ENCODE data around the gene SPDYE3.
"Not testable (repeated sequence)": the region's sequence is repeated elsewhere in the genome, so short reads cannot be mapped to it uniquely, and the experiment has no call there.

The SPDYE3 gene, protein sequence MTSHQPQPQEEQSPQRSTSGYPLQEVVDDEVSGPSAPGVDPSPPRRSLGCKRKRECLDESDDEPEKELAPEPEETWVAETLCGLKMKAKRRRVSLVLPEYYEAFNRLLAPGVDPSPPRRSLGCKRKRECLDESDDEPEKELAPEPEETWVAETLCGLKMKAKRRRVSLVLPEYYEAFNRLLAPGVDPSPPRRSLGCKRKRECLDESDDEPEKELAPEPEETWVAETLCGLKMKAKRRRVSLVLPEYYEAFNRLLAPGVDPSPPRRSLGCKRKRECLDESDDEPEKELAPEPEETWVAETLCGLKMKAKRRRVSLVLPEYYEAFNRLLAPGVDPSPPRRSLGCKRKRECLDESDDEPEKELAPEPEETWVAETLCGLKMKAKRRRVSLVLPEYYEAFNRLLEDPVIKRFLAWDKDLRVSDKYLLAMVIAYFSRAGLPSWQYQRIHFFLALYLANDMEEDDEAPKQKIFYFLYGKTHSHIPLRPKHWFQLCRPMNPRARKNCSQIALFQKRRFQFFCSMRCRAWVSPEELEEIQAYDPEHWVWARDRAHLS

DNA sequence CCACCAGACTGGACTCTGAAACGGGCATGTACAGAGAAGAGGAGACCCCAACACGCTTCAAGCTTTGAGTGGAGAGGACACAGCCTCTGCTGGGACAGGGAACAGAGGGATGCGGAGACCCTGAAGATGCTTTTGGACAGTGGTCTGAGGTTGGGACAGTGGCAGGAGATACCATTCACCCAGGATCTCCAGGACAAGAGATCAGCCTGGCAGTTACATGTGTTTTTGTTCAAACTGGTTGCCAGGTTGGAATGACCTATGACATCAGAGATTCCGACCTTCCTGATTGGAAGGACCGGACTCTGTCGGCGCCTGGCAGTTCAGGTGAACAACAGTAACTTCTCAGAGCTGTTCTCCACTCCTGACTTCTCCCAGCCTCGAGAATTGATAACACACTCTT, at the start of gene SPDYE3:
SPDYE3 (plus strand) TSS at position 301 of the 400 bp plus-strand sequence. CDS start 184 bp downstream, outside the sequence.
- DNase-seq = not testable (repeated sequence)

DNA sequence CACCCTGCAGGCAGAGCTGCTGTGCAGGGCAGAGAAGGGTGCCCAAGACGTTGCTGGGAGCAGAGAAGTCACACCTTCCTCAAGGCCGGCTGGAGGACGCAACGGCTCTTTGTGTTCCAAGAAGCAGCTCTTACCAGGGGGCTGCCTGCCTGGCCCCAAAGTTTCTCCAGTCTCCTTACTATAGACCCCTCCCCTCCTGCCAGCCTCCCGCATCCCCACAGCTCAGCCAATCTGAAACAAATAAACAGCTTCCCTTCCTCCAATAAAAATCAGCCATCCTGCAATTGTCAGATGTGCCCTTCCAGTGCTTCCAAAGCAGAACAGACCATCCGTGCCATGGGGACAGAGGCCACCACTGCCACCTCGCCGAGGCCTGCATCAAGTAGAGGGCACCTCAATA, 47.5 kb upstream of the SPDYE3 start:
- DNase-seq = not testable (repeated sequence)

DNA sequence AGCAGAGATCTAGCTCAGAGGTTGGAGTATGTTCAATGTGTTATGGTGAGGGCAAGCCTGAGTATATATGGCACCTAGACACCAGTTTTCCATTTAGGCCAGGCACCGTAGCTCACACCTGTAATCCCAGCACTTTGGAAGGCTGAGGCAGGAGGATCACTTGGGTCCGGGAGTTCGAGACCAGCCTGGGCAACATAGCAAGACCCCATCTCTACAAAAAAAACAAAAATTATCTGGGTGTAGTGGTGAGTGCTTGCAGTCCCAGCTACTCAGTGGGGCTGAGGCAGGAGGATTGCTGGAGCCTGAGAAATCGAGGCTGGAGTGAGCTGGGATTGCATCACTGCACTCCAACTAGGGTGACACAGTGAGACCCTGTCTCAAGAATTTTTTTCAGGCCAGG, 44.6 kb upstream of the SPDYE3 start:
- not testable (repeated sequence) for DNase-seq

DNA sequence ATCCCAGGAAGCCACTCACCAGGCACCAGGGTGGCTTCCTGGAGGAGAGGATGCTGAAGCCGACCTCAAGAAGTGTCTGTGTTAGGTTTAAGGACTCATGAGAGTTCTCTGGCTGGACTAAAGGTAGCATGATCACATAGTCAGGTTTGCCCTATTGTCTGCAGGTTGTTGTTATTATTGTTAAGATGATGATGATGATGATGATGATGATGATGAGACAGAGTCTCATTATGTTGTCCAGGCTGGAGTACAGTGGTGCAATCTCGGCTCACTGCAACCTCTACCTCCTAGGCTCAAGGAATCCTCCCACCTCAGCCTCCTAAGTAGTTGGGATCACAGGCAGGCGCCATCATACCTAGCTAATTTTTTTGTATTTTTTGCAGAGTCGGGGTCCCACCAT, 43.3 kb upstream of the SPDYE3 start:
- DNase-seq = not testable (repeated sequence)

DNA sequence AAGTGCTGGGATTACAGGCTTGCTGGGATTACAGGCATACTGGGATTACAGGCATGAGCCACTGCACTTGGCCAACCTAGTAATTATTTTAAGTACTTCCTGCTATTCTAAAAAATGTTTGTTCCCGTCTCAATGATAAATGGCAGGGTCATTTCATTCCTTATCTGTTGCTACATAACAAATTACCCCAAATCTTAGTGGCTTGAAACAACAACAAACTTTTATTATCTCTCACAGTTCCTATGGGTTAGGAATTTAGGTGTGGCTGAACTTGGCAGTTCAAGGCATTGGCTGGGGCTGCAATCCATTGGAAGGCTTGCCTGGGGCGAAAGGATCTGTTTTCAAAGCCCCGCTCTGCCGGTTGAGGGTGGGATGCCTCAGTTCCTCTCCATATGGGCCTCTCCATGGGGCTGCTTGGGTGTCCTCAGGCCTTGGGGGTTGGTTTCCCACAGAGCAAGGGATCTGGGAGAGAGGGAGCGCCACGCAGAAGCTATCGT, 42.8 kb upstream of the SPDYE3 start:
- DNase-seq = peak; percentile 60

DNA sequence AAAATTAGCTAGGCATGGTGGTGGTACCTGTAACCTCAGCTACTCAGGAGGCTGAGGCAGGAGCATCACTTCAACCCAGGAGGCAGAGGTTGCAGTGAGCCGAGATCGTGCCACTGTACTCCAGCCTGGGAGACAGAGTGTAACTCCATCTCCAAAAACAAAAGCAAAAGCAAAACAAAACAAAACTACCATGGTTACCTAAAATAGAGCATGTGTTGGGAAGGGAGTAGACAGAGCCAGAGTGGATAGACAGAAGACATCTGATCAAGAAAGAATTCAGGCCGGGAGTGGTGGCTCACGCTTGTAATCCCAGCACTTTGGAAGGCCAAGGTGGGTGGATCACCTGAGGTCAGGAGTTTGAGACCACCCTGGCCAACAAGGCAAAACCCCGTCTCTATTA, 41.7 kb upstream of the SPDYE3 start:
- not testable (repeated sequence) for DNase-seq

DNA sequence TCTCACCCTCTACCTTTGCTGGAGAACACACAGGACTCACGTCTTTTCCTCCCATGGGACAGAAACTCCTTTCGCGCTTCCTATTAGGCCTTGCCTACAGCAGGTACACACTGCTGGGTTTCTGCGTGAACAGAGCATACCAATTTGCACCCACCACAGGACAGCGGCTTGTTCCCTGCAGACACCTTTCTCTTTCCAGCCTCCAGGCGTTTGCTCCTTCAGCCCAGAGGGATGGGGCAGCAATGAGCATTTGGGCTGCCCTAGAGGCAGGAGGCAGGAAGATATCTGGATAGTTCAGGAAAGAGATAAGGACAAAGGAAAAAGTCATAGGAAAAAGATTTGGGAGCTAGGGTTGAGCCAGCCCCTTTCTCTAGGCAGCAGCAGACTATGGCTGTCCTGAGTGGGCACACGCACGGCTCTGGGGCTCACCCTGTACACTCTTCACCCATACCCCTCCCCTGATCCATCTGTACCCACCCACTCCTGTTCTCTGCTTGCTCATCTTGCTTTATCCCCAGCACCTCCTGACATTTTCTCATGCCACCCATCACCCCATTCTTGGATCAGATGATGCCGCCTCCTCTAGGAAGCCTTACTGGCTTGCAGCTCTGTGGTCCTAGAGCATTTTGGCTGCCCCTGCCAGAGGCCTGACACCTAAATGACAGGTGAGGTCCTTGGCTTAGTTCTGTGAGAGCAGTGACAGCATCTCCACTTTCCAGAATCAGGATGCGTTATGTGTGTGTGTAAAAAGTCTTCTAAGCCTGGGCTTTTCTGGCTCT, 40.7 kb upstream of the SPDYE3 start:
- peak; percentile 18 for DNase-seq

DNA sequence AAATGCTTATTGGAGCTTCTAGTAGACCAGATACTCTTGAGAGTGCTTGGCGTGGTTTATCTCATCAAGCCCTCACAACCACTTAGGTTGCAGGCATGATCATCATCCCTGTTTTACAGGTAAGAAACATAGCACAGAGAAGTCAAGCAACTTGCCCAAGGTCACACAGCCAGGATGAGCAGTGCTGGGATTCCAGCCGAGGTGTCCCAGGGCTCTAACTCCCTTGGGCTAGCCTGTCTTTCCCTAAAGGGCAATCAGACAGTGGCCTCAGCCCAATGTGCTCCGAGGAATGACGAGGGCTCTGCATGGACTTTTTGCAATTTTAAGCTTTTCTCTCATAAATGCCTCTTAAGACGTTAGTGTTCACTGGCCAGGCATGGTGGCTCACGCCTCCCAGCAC, 39.9 kb upstream of the SPDYE3 start:
- no peak for DNase-seq

DNA sequence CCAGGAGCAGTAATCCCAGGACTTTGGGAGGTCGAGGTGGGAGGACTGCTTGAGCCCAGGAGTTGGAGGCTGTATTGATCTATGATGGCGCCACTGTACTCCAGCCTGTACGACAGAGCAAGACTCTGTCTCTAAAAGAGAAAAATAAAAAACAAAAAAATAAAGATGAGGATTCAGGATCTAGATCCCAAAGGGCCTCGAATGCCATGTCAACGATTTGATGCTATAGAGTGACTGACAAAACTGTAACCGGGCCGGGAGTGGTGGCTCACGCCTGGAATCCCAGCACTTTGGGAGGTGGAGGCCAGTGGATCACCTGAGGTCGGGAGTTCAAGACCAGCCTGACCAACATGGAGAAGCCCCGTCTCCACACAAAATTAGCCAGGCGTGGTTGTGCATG, 38.6 kb upstream of the SPDYE3 start:
- not testable (repeated sequence) for DNase-seq

DNA sequence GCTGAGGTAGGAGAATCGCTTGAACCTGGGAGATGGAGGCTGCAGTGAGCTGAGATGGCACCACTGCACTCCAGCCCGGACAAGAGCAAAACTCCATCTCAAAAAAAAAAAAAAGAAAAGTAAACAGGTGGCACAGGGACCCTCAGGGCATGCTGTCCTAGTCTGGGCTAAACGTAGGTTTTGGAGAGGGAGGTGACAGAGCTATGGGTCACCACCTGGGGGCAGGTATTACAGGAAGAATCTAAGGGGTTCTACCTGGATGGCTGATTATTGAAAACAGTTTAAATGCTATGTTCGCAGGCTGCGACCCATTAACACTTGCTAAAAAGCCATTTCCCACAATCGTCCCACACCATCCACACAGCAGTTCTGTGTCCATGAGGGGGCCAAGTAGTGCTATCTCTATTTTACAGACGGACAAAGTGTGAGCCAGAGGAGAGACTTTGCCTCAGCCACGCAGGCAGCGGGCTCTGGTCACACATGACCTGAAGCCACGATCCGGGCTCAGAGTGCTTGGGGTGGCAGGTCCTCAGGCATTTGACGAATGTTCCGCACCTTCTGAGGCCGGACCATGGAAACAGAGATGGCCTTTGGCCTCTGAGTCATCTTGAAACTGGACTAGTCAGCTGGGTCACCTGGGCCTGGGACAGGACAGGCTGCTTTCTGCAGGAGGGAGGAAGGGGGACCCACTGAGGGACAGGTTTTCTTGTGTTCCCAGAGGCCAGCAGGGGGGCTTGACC, 38.0 kb upstream of the SPDYE3 start:
- peak; percentile 40 for DNase-seq

DNA sequence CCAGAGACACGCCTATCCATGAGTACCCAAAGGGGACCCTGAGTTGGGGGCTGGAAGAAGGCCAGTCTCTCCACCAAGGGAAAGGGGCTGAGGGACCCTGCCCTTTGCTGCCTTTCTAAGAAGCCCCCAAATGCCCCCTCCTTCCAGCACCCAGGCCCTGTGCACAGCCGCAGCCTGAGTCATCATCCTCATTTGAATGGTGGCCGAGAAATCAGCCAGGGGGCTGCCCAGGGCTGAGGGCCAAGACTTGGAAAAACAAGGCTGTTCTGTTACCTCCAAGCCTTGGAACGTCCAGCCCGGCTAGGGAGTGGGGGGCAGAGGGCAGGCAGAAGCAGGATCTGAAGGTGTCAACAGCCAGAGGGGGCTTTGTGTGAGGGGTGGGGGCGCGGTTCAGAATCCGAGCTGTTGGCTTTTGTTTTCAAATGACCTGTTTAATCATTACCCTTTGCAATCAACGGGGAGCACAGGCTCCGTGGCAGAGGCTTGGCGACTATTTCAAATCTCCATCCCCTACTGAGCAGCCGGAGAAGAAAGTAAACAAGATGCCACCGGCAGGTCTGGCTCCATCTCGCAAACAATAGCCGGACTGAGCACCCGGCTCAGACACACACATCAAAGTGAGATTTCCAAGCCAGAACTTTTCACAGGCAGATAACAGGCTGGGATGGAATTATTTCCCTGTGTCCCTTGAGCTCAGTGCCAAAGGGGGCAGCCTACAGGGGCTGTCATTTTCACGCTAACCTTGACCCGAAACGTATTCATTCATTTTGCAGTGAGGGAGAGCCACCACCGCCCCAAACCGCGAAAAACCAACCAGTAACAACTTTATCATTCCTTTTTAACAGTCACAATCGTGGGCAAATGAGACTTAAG, 37.2 kb upstream of the SPDYE3 start:
- DNase-seq = peak; percentile 66

DNA sequence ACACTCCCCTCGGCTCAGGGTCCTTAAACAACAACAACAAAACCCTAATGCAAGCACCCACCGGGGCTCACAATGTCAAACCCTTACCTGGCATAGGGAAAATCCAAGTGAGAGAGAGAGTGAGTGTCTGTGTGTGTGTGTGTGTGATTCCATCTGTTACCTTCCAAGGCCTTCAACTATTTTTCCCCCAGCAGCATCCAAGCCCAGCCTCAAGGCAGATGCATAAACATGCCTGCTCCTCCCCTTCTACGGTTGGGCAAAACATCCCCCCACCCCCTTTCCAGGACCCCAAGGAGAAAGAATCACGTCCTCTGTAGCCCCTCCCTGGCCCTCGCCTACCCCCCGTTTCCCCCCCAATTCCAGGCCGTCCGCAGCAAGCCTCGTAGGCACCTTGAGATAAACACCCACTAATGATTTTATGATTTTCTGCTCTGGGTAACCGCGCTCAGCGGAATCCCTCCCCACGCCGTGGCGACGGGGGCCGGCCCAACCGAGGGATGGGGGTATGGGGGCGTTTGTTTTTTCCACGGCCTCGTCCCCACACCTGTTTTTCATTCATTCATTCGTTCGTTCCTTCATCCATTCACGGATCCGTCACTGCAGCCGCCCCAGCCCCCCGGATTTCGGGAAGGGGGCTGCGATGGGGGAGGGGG, 36.4 kb upstream of the SPDYE3 start:
- peak; percentile 76 for DNase-seq

DNA sequence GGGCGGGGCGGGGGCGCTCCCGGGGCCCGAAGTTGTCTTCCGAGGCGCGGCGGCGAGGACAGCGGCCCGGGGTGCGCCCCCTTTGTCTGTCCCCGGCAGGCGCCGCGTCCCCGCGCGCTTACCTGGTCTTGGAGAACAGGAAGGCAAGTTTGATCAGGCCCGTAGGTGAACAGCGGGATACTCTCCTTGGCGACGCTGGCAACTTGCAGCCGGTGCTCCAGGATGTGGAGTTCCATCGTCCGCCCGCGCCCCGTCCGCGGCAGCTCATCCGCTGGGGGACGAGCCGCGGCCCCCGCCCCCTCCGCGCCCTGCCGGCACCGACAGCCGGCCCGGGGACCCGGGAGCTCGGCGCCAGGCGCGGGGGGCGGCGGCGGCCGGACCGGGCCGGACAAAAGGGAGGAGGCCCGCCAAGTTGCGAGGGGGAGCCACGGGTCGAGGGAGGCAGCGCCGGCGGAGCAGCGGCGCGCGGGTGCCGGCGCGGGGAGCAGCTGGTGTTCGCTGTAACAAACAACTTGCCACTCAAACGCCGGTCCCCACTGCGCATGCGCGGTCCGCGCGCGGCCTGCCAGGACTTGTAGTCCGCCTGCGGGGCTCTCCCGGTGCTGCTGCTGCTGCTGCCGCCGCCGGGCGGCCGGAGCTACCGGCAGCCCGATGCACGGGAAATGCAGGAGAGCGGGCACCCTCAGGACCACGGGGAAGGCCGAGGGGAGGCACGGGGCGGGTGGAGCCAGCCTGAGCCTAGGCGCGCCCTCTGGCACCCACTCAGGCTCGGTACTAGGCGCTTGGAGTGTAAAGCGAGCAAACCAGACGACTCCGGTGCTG, 35.6 kb upstream of the SPDYE3 start:
- peak; percentile 97 for DNase-seq

DNA sequence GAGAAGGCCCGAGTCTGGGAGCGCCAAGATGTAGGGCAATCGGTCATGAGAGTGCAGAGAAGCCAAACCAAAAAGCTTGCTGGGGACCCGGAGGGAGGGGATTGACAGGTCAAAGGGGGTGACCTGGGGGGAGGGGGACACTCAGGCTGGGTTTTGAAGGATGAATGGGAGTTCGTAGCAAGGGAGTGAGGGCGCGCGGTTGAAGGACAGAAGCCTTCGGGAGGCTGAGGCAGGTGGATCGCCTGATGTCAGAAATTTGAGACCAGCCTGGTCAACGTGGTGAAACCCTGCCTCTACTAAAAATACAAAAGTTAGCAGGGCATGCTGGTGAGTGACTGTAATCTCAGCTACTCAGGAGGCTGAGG, 35.0 kb upstream of the SPDYE3 start:
- DNase-seq = not testable (repeated sequence)

DNA sequence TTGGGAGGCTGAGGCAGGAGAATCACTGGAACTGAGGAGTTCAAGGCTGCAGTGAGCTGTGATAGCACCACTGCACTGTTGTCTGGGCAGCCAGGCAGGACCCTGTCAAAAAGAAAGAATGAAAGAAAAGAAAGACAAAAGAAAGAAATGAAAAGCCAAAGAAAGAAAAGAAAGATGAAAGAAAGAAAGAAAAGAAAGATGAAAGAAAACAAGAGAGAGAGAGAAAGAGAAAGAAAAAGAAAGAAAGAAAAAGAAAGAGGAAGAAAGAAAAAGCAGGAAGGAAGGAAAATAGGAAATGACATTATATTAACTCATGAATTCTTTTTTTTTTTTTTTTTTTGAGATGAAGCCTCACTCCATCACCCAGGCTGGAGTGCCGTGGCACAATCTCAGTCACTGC, 32.4 kb upstream of the SPDYE3 start:
- DNase-seq = no peak

DNA sequence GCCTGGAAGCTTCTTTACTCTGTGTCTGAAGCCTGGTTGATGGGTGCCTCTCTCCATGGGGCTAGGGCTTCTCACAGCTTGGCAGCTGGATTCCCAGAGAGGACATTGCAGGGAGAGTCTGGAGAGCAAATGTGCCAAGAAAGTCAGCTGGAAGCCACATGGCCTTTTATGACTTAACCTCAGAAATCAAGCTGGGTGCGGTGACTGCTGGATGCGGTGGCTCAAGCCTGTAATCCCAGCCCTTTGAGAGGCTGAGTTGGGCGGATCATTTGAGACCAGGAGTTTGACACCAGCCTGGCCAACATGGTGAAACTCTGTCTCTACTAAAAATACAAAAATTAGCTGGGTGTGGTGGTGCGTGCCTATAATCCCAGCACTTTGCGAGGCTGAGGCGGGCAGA, 31.4 kb upstream of the SPDYE3 start:
- DNase-seq = not testable (repeated sequence)

DNA sequence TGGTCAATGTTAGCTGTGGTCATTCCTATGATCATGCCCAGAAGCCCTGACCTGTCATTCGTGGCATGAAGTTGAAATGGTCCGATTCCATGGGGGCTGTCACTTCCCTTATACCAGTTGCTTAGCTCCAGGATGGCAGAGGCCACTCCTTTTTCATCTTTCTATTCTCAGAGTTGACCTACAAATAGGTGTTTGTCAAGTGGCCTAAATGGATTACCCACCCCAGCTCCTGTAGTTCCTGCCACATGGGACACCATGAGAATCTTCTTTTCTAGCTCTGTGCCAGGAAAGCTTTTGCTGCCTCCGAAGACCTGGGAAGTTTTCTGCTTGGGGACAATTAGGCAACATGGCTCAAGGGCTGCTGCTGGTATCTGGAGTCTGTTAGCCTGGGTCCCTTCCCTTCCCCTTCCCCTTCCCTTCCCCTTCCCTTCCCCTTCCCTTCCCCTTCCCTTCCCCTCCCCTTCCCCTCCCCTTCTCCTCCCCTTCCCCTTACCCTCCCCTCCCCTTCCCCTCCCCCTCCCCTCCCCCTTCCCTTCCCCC, 25.4 kb upstream of the SPDYE3 start:
- not testable (repeated sequence) for DNase-seq

DNA sequence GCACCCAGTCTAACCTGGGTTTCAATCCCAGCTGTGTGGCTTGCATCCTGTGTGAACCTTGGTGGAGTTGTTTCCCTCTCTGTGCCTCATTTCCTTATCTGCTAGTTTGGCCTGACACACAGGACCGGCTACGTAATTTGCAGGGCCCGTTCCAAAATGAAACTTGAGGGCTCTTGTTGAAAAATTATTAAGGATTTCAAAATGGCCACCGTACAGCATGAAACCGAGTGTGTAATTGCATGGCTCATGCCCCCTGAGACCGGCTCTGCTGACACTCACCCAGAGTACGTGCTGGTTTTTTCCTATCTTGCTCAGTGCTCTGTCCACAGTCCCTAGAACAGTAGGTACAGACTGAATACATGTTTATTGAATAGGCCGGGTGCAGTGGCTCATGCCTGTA, 24.4 kb upstream of the SPDYE3 start:
- not testable (repeated sequence) for DNase-seq

DNA sequence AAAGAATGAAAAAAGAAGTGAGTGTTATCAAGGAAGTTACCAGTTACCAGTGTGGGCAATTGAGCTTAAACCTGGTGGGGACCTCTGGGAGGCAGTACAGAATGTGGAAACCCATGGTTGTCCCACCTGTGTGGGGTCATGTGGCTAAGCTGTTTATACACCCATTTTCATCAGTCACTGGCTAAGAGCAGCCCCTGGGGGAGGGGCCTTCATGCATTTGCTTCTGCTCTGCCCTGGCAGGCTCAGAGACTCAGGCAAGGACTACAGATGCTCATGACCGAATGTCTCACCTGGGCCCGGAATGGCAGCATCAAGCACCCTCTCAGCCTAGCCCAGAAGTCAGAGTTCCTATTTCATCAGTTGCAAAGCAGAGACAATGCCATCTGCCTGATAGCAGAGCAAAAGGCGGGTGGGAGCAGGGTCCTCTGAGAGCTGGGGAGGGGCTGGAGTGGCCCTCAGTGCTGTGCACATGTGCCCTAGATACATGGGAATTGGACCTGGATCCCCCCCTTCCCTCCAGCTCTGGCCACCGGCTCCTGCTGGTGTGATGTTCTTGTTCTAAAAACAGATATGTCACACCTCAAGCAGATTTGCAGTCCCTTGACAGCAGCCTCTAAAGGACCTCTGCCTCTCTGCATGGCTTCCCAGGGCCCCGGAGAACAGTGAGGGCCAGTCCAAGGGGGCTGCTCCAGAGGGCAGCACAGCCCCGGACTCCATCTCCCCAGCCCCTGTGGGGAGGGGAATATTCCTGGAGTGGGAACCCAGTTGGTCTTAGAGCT, 20.1 kb upstream of the SPDYE3 start:
- DNase-seq = not testable (repeated sequence)
